HL-60 (cell line): ENCODE results near the gene CMBL.

ENCODE experiments used
- GABPA ChIP-seq: IDR thresholded peaks from 2 replicates; pipeline ENCODE4 v1.6.1; 2012; ENCODE audit warnings: low read depth
- TF ChIP-seq, protein P1 (sequence below): IDR thresholded peaks from one replicate; pipeline ENCODE4 v1.5.1; 2011; ENCODE audit warnings: low read length, control low read depth, inconsistent platforms; ENCODE audit not compliant: insufficient read depth
- TF ChIP-seq, protein P2 (sequence below): IDR thresholded peaks from 2 replicates; pipeline ENCODE4 v1.6.1; 2012; ENCODE audit warnings: low read depth; ENCODE audit not compliant: insufficient replicate concordance

DNA sequence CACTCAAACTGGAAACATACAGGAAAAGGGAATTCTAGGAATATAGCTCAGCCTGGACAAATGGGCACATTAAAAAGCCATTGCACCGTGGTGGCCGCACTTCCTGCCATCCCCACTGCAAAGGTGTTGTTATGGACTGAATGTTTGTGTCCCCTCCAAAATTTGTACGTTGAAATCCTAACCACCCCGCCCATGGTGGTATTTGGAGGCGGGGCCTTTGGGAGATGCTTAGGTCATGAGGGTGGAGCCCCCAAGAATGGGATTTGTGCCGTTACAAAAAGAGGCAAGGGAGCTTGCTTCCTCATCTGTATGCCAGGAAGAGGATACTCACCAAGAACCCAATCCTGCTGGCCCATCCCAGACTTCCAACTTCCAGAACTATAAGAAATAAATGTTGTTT lies 1.1 kb upstream of the CMBL start:
- TF ChIP-seq, protein P1, sequence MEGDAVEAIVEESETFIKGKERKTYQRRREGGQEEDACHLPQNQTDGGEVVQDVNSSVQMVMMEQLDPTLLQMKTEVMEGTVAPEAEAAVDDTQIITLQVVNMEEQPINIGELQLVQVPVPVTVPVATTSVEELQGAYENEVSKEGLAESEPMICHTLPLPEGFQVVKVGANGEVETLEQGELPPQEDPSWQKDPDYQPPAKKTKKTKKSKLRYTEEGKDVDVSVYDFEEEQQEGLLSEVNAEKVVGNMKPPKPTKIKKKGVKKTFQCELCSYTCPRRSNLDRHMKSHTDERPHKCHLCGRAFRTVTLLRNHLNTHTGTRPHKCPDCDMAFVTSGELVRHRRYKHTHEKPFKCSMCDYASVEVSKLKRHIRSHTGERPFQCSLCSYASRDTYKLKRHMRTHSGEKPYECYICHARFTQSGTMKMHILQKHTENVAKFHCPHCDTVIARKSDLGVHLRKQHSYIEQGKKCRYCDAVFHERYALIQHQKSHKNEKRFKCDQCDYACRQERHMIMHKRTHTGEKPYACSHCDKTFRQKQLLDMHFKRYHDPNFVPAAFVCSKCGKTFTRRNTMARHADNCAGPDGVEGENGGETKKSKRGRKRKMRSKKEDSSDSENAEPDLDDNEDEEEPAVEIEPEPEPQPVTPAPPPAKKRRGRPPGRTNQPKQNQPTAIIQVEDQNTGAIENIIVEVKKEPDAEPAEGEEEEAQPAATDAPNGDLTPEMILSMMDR = no peak
- TF ChIP-seq, protein P2, sequence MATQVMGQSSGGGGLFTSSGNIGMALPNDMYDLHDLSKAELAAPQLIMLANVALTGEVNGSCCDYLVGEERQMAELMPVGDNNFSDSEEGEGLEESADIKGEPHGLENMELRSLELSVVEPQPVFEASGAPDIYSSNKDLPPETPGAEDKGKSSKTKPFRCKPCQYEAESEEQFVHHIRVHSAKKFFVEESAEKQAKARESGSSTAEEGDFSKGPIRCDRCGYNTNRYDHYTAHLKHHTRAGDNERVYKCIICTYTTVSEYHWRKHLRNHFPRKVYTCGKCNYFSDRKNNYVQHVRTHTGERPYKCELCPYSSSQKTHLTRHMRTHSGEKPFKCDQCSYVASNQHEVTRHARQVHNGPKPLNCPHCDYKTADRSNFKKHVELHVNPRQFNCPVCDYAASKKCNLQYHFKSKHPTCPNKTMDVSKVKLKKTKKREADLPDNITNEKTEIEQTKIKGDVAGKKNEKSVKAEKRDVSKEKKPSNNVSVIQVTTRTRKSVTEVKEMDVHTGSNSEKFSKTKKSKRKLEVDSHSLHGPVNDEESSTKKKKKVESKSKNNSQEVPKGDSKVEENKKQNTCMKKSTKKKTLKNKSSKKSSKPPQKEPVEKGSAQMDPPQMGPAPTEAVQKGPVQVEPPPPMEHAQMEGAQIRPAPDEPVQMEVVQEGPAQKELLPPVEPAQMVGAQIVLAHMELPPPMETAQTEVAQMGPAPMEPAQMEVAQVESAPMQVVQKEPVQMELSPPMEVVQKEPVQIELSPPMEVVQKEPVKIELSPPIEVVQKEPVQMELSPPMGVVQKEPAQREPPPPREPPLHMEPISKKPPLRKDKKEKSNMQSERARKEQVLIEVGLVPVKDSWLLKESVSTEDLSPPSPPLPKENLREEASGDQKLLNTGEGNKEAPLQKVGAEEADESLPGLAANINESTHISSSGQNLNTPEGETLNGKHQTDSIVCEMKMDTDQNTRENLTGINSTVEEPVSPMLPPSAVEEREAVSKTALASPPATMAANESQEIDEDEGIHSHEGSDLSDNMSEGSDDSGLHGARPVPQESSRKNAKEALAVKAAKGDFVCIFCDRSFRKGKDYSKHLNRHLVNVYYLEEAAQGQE = no peak
- TF ChIP-seq GABPA = no peak
